Activated naive CD8-positive, alpha-beta T cell treated with anti-CD3 and anti-CD28 coated beads, Interleukin-2, amount 10 ng/mL, durations not matched to agents 7 days and 5 days (primary cell): ENCODE measurements around the gene SLC17A9. TPM values are rescaled to one million over a fixed set of nuclear protein-coding genes. Genes with fewer than 3 reads are reported as not detected.

Experiments used
- ATAC-seq: fragments of 150-1000 bp; cut with Tn5 transposase; one replicate; pipeline ENCODE4 v1.10.0; 2021; ENCODE audit warnings: low read depth, moderate library complexity
- POLR2A ChIA-PET: fragments of 350-600 bp; sonication (Branson Sonifier 250); formaldehyde crosslinking; loops from one replicate; lab custom pipeline; 2021; ENCODE audit warnings: antibody characterized with exemption; lab: Charles Lee
- DNase-seq: peaks from one replicate; pipeline ENCODE4 v3.0.0; 2021
- H3K27ac Mint-ChIP-seq: one replicate; pipeline ENCODE4 v1.8.0; 2022; ENCODE audit warnings: mild to moderate bottlenecking, mixed read lengths
- H3K27me3 Mint-ChIP-seq: one replicate; pipeline ENCODE4 v1.8.0; 2022; ENCODE audit warnings: mild to moderate bottlenecking, moderate library complexity, mixed read lengths
- H3K36me3 Mint-ChIP-seq: one replicate; pipeline ENCODE4 v1.8.0; 2021; ENCODE audit warnings: mild to moderate bottlenecking, mixed read lengths
- H3K4me1 Mint-ChIP-seq: one replicate; pipeline ENCODE4 v1.8.0; 2021; ENCODE audit warnings: mixed read lengths
- H3K4me3 Mint-ChIP-seq: one replicate; pipeline ENCODE4 v1.8.0; 2022; ENCODE audit warnings: mild to moderate bottlenecking, moderate library complexity, mixed read lengths
- H3K9me3 Mint-ChIP-seq: one replicate; pipeline ENCODE4 v1.8.0; 2021; ENCODE audit warnings: mixed read lengths
- total RNA-seq, 2 experiments: library from RNA; stranded (reverse); gene quantifications; one replicate each; pipeline ENCODE4 v1.2.3, GENCODE V29; 2021

Gene SLC17A9, protein sequence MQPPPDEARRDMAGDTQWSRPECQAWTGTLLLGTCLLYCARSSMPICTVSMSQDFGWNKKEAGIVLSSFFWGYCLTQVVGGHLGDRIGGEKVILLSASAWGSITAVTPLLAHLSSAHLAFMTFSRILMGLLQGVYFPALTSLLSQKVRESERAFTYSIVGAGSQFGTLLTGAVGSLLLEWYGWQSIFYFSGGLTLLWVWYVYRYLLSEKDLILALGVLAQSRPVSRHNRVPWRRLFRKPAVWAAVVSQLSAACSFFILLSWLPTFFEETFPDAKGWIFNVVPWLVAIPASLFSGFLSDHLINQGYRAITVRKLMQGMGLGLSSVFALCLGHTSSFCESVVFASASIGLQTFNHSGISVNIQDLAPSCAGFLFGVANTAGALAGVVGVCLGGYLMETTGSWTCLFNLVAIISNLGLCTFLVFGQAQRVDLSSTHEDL
- total RNA-seq = 10 to 100 TPM; 40.9 to 43.5 TPM

DNA sequence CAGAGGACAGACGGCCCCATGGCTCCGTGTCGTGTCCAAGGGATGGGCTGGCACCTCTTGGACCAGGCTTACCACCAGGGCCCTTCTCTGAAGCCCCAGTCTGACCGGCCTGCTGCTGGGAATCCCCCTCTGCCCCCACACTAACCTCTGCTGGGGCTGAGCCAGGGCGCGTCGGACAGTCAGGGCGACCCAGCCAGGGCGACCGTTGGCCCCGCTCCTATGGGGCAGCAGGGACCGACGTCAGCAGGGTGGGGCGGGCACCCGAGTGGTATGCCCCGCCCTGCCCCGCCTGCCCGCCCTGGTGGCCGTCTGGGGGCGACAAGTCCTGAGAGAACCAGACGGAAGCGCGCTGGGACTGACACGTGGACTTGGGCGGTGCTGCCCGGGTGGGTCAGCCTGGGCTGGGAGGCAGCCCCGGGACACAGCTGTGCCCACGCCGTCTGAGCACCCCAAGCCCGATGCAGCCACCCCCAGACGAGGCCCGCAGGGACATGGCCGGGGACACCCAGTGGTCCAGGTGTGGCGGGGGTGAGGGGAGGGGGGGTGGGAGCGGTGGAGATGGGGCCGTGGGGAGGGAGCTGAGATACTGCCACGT, at the start of gene SLC17A9:
TSS of gene SLC17A9 (plus strand) at position 337 of the 595 bp plus-strand sequence. CDS start at position 459, 122 bp downstream.
- Mint-ChIP-seq H3K4me1 (peaks cover 14% of the 10 kb centered on the region), H3K9me3 (peaks cover 1% of the 10 kb centered on the region), H3K27me3 (no peaks in the 10 kb centered on the region), H3K36me3 (peaks cover 34% of the 10 kb centered on the region), H3K4me3 (peak within 1 kb of the TSS; percentile 85), H3K27ac (peak within 1 kb of the TSS; percentile 93)
- ATAC-seq (peak; percentile 18), DNase-seq (peak; percentile 77)
- POLR2A ChIA-PET = interaction anchor here (2.4 to 3.8 kb wide), 4 partner anchors 15 to 33 kb away, joined by 10 to 34 read pairs (median 26); partner anchors contain the start of genes DIDO1 and GID8

DNA sequence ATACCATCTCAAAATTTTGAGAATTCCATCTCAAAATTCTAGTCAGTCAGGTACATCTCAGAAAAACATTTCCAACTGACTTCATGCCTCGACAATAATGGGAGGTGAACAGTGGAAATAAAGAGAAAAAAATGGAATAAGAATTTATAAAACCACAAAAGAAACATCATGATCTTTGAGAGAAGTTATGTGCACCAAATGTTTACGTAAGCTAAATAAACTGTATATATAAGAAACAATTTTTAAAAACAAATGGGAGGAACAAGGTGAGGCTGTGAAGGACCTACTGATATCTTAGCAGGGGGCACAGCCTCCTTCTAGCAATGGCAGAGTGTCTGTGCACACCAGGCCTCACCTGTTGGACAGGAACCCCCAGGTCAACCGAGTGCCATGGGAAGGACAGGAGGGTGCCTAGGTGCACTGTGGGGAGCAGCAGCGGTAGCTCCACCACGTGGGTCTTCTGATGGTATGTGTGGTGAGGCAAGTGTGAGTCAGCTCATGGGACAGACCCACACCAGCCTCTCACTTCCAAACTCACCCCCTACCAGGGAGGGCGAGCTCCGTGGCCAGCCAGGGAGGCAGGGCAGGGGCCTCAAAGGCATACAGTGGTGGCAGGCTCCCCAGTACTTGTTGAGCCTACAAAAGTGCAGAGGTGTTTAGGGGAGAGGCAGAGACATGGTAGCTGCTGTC, 49.4 kb upstream of the SLC17A9 start:
- DNase-seq = no peak
- H3K4me3 Mint-ChIP-seq = no peak overlapping the region
- H3K36me3 Mint-ChIP-seq = peaks cover 25% of the 10 kb centered on the region
- H3K27me3 Mint-ChIP-seq = no peaks in the 10 kb centered on the region
- POLR2A ChIA-PET = interaction anchor here (0.9 to 4.0 kb wide), 6 partner anchors 9 to 51 kb away, joined by 3 to 15 read pairs (median 5); partner anchors contain the start of gene DIDO1
- peaks cover 46% of the 10 kb centered on the region for H3K4me1 Mint-ChIP-seq
- H3K9me3 Mint-ChIP-seq = no peaks in the 10 kb centered on the region
- ATAC-seq = no peak
- no peak overlapping the region for H3K27ac Mint-ChIP-seq

DNA sequence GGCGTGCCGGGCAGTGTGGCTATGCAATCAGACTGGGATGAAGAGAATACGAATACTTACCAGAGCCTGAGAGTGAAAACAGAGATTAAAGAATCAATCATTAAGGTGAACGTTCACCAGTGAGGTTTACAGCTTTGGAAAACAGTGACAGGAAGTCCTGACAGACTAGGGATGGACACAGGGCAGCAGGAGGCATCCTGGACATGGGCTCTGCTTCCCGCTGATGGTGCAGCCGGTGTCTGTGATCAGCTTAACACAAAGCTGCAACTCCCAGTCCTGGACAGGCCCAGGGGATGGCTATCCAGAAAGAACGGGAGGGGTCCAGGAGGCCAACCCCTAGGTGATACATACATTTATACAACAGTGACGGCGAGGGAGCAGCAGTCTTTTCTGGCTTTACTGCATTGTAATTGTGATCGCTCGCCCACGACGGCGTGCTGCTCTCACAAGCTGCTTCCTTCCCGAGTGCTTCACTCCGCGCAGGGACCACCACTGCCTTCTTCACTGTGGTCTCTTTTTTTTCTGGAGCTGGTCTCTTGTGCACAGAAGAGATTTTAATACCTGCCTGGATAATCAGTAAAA, 46.9 kb upstream of the SLC17A9 start:
- Mint-ChIP-seq H3K4me1 (peaks cover 29% of the 10 kb centered on the region), H3K27me3 (no peaks in the 10 kb centered on the region)

DNA sequence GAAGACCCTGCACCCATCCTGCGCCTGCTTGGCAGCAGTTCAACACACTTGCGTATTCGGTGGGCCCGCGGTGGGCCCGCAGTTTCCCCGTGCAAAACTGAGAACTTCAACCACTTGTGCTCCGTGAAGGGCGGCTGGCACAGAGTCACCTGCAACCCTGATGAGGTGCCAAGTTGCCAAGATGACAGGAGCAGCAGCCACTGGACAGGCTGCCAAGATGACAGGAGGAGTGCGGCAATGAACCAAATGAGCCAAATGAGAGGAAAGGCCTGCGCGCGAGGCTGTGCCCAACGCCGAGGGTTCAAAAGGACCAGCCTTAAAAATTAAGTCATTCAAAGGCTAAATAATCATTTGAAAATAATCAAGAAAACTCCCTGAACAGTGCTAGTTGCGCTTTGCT, 46.3 kb upstream of the SLC17A9 start:
- peaks cover 40% of the 10 kb centered on the region for H3K36me3 Mint-ChIP-seq
- H3K4me1 Mint-ChIP-seq = peaks cover 28% of the 10 kb centered on the region
- no peak overlapping the region for H3K27ac Mint-ChIP-seq
- DNase-seq (no peak), ATAC-seq (no peak)
- no peak overlapping the region for H3K4me3 Mint-ChIP-seq
- POLR2A ChIA-PET = no interaction called here
- no peaks in the 10 kb centered on the region for H3K9me3 Mint-ChIP-seq
- H3K27me3 Mint-ChIP-seq = no peaks in the 10 kb centered on the region

More for the DNA sequence above, 46.9 kb upstream of the SLC17A9 start:
- no peak for ATAC-seq
- POLR2A ChIA-PET = no interaction called here
- Mint-ChIP-seq H3K36me3 (peaks cover 36% of the 10 kb centered on the region), H3K27ac (peak overlapping the region; percentile 46), H3K9me3 (no peaks in the 10 kb centered on the region), H3K4me3 (no peak overlapping the region)
- no peak for DNase-seq

DNA sequence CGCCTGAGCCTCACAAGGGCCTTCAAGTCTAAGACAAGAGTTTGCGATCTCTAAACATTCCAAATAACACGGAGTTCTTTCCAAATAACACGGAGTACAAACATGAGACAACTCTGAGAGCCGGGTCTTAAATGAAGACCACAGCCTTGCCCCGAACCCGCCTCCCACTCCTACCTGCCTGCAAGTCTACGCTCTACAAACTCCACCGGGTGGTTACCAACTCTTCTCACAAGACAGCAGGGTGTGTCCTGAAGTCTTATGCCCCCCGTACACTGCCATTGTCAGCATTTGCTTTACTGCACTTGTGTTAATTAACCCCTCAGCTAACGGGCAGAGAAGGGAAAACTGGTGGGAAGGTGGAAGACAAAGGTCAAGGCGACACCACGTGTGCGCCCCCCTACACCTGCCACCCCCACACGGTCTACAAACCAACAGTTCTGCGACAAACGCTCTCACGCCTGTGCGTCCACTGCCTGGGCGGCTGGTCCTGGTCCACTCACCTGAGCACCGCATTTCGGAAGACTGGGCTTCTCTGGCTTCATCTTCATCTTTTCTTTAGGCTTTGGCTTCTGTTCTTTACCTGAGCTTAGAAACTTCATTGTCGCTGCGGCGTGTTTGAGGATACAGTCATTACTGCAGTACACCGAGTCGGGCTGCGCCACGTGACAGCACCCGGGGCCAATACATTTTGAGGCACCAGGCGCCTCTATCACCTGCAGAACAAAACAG, 45.7 kb upstream of the SLC17A9 start:
- peaks cover 43% of the 10 kb centered on the region for H3K36me3 Mint-ChIP-seq
- no peaks in the 10 kb centered on the region for H3K27me3 Mint-ChIP-seq
- H3K4me3 Mint-ChIP-seq = no peak overlapping the region
- H3K27ac Mint-ChIP-seq = no peak overlapping the region
- H3K9me3 Mint-ChIP-seq = no peaks in the 10 kb centered on the region
- H3K4me1 Mint-ChIP-seq = peaks cover 24% of the 10 kb centered on the region
- ATAC-seq (no peak), DNase-seq (no peak)
- POLR2A ChIA-PET = interaction anchor here (0.6 to 2.5 kb wide), 4 partner anchors 12 to 70 kb away, joined by 3 to 17 read pairs (median 8); partner anchors contain the start of gene DIDO1

DNA sequence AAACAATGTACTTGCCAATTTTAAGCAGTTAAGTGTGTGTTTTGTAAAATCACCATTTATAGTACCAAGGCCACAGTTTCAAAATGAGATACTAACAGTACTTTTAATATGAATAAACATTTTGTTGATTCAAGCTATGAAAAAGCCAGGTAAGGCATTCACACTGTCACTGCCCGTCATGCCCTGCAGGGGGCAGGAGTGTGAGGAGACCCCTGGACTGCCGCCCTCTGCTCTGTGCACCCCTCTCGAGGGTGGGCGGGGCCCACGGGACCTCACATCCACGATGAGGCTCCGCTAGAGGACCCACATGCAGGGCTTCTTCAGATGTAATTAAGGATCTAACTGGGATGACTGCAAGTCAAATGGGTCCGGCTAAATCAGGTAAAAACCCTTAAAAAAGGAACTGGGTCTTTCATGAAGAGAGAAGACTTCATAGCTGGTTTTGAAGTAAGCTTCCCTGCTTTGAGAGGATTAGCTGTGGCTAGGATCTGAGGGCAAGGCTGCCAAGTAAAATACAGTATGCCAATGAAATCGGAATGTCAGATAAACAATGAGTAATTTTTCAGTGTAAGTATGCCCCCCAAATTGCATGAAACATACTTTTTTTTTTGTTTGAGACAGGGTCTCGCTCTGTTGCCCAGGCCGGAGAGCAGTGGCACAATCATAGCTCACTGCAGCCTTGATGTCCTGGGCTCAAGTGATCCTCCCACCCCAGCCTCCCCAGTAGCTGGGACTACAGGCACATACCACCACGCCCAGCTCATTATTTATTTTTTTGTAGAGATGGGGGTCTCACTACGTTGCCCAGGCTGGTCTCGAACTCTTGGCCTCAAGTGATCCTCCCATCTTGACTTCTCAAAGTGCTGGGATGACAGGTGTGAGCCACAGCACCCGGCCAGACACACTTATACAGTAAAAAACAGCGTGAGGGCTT, 44.9 kb upstream of the SLC17A9 start:
- Mint-ChIP-seq H3K27ac (peak overlapping the region; percentile 42), H3K36me3 (peaks cover 43% of the 10 kb centered on the region), H3K9me3 (no peaks in the 10 kb centered on the region), H3K4me1 (peaks cover 22% of the 10 kb centered on the region), H3K4me3 (no peak overlapping the region), H3K27me3 (no peaks in the 10 kb centered on the region)
- DNase-seq (no peak), ATAC-seq (peak; percentile 53)
- POLR2A ChIA-PET = interaction anchor here (0.6 to 2.5 kb wide), 5 partner anchors 11 to 69 kb away, joined by 3 to 17 read pairs (median 5); partner anchors contain the start of gene DIDO1

DNA sequence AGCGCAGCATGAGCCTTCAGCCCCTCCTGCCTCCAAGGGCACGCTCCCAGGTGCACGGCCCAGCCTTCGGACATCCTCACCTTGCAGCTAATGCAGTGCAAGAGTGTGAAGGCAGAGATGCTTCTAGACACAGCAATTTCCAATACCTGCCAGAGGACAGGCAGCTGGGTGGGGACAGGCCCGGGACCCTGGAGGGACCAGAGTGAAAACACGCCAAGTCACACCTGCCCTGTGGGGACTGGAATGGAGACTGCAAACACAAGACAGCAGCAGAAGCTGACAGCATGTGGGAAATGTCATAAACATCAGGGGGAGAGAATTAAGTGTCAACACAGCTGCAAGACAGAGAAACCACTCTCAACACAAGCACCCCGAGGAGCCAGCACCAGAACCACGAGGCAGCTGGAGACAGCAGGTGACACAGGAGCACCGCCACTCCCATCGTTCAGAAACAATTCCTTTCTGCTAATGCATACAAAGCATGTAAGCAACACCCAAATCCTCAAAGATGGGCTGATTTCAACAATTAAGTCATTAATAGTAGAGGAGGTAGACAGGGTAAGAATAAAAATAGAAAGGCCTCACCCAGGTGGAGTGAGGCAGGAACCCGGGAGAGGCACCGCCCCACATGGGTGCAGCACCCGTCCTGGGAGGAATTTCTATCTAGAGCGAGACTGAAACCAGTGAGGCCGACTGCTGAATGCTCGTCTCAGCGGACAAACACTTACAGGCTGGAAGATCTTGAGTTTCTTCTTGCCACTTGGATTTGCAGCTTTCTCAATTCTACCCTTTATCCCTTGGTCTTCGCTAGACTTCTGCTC, 43.3 kb upstream of the SLC17A9 start:
- no peak overlapping the region for H3K4me3 Mint-ChIP-seq
- H3K27me3 Mint-ChIP-seq = no peaks in the 10 kb centered on the region
- H3K4me1 Mint-ChIP-seq = peaks cover 25% of the 10 kb centered on the region
- no peaks in the 10 kb centered on the region for H3K9me3 Mint-ChIP-seq
- H3K27ac Mint-ChIP-seq = no peak overlapping the region
- DNase-seq (no peak), ATAC-seq (no peak)
- POLR2A ChIA-PET = interaction anchor here (2.5 kb wide), 1 partner anchor 17 kb away, joined by 17 read pairs; the partner anchor contains the start of gene DIDO1
- peaks cover 46% of the 10 kb centered on the region for H3K36me3 Mint-ChIP-seq

DNA sequence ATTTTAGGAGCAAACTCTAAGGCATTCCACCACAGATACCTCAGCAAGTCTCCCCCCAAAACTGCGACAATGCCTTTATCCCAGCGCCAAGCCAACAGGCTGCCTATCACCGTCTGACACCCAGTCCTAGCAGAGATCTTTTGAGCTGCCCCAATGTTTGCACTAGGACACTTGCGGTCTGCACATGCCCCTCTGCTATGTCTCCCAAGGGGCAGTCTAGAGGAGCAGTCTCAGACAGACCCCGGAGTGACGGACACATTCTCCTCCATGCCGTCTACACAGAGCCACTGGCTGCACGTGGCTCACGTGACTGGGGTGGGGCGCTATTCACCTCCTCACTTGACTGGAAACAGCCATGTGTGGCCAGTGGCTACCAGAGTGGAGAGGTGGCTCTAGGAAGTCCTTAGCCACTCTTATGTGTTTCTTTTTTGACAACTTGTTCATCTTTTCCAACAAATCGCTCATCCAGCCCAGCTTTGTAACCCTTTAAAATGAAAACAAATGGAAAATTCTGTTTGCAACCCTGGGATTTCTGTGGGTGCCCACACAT, 42.2 kb upstream of the SLC17A9 start:
- no peaks in the 10 kb centered on the region for H3K27me3 Mint-ChIP-seq
- DNase-seq = no peak
- H3K4me1 Mint-ChIP-seq = peaks cover 29% of the 10 kb centered on the region
- H3K27ac Mint-ChIP-seq = no peak overlapping the region
- no peaks in the 10 kb centered on the region for H3K9me3 Mint-ChIP-seq
- no peak for ATAC-seq
- H3K4me3 Mint-ChIP-seq = no peak overlapping the region
- peaks cover 43% of the 10 kb centered on the region for H3K36me3 Mint-ChIP-seq
- POLR2A ChIA-PET = no interaction called here

DNA sequence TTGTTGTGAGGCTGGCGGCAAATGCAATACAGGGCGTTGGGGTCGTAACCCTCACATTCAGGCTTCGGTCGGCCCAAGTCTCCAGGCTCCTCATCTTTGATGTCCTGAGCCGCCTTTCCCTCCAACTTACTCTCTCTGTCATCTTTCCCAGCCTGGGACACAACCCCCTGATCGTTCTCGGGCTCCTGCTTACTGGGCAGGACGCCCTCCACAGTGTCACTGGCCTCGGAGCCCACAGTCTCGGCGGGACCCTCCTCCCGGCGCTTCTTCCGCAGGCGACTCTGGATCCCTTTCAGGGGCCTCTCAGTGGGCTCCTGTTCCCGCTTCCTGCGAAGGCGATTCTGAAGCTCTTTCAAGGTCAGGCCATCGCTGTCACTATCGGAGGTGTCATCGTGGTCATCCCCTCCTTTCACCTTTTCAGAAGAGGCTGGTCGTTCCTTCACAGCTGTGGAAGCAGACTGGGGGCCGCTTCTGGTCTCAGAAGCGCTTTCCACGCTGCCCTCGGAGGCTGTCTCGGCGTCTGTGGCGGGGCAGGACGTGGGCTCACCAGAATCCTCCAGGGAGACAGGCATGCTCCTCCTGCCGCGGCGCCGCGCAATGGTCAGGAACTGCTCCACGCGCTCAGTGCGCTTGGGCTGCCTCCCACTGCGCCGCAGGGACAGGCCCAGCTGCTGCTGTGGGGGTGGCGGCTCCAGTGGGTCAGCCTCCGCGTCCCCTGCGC, 41.6 kb upstream of the SLC17A9 start:
- peaks cover 31% of the 10 kb centered on the region for H3K4me1 Mint-ChIP-seq
- ATAC-seq = no peak
- no peaks in the 10 kb centered on the region for H3K9me3 Mint-ChIP-seq
- H3K36me3 Mint-ChIP-seq = peaks cover 38% of the 10 kb centered on the region
- POLR2A ChIA-PET = interaction anchor here (1.3 kb wide), 1 partner anchor 27 kb away, joined by 3 read pairs; the partner anchor contains the start of gene GID8
- no peak for DNase-seq
- no peak overlapping the region for H3K27ac Mint-ChIP-seq
- no peak overlapping the region for H3K4me3 Mint-ChIP-seq
- H3K27me3 Mint-ChIP-seq = no peaks in the 10 kb centered on the region

DNA sequence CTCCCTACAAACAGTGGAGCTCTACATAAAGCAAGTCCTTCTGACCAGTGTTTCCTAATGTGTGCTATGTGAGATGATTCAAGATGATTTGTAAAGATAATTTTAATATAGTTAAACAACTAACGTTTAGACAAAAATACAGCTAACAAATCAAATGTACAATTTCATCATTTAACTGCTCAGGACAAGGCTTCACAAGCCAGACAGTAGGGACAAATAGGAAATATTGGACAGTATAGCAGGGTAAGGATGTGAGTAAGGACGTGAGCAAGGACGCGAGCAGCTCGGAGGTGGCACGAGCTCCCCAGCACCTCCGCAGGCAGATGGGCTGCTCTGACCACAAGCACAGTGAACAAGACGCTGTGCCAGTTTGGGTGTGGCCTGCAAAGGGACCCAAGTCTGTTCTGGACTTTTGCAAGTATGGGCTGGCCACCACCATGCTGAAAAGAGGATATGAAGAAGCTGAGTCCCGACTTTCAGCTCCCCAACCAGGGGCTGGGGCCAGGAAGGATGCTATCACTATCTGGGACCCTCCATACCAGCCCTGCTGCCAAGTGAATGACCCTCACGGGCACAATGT, 40.7 kb upstream of the SLC17A9 start:
- peaks cover 33% of the 10 kb centered on the region for H3K36me3 Mint-ChIP-seq
- ATAC-seq (no peak), DNase-seq (no peak)
- no peak overlapping the region for H3K27ac Mint-ChIP-seq
- no peak overlapping the region for H3K4me3 Mint-ChIP-seq
- POLR2A ChIA-PET = interaction anchor here (0.6 to 8.4 kb wide), 5 partner anchors 9 to 50 kb away, joined by 3 to 55 read pairs (median 5); partner anchors contain the start of genes DIDO1 and GID8
- H3K27me3 Mint-ChIP-seq = no peaks in the 10 kb centered on the region
- H3K4me1 Mint-ChIP-seq = peaks cover 36% of the 10 kb centered on the region
- no peaks in the 10 kb centered on the region for H3K9me3 Mint-ChIP-seq
